ENCODE results near the gene NOLC1. TPM values are rescaled to one million over a fixed set of nuclear protein-coding genes. Genes with fewer than 3 reads are reported as not detected.

NOLC1 gene
- total RNA-seq, 1 donor from 2014 or later = 57.5 TPM

- ATAC-seq = no peak
Measured at GRCh38 chr10:102211615-102212299, 59.6 kb downstream of the NOLC1 start.

Other genes starting within 250 kb of the NOLC1 start
- gene ARMH3, start 96.2 kb upstream of the NOLC1 start, total RNA-seq = 21.7 TPM
- gene HPS6, start 87.0 kb upstream of the NOLC1 start, total RNA-seq = 14.2 TPM
- 28.9 TPM for gene LDB1, start 32.0 kb upstream of the NOLC1 start, total RNA-seq
- gene PPRC1, start 19.3 kb upstream of the NOLC1 start, total RNA-seq = 27.4 TPM
- gene ELOVL3, start 73.9 kb downstream of the NOLC1 start, total RNA-seq = not detected
- not detected for gene PITX3, start 89.1 kb downstream of the NOLC1 start, total RNA-seq
- gene GBF1, start 93.1 kb downstream of the NOLC1 start, total RNA-seq = 24.0 TPM
- gene NFKB2, start 243.3 kb downstream of the NOLC1 start, total RNA-seq = 10.3 TPM

Measured in esophagus mucosa (tissue), 1 donor.